ENCODE data around the gene MUS81. TPM values are rescaled to one million over a fixed set of nuclear protein-coding genes. Genes with fewer than 3 reads are reported as not detected.

MUS81 gene
- total and polyA plus RNA-seq, 2 of the 4 experiments (the other 2 are of a cell fraction): 23.7 to 47.9 TPM

DNA sequence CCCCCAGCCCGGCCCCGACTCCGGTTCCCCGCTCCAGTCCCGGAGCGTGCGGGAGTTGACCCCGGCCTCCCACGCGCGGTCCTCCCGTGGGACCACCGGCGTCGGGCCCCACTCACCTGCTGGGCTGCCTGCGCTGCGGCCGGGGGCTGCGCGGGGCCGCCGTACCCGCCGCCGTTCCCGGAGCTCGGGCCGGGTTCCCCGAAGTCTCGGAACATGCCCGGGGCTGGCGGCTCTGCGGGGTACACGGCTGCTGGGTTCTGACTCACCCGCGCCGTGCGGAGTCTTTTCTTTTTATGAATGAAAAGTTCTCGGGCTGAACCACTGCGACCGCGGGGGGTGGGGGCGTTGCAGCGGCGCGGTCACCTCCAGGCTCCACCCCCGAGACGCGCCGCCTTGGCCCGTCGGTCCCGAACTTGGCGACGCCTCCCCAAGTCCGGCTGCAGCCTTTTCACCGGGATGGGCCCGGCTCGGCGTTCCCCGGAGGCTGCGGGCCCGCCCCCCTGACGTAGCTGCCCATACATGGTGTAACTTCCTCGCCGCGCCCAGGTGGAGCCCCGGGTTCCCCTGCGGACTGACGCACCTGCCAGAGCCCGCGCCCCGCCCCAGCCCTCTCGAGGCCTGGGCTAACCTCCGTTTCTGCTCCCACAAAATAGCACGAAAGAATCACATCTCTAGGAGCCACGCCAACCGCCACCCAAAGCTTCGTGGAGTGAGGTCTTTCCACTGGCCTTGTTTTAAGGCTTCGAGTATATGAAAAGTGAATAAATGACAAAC, 40.1 kb downstream of the MUS81 start, which contains the start of gene FOSL1 (continued):
- peak; percentile 40; the same call in 1 of the 2 replicates for TF ChIP-seq CEBPB (IDR thresholded peaks at IDR 0.05; ENCODE audit: low read depth, low read length)
- TF ChIP-seq RAD21 (IDR thresholded peaks at IDR 0.05; ENCODE audit: low read length): 0 out of 2 replicates have a peak, but pooled peaks have one; percentile 1

DNA sequence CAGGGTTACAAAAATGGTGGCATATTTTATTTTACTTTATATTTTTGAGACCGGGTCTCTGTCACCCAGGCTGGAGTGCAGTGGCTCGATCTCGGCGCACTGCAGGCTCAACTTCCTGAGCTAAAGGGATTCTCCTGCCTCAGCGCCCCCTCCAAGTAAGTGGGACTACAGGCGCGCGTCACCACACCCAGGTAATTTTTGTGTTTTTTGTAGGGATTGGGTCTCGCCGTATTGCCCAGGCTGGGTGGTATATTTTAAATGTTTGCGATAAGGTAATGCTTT, 40.6 kb downstream of the MUS81 start:
- BruUV-seq (replicated peaks): no TSS peak
- no peak overlapping the region for H3K18ac ChIP-seq (ENCODE audit: low read depth, low read length)
- peak overlapping the region; percentile 48 for H3K27ac ChIP-seq (ENCODE audit: insufficient read depth, low read length)
- no peak overlapping the region for H3K23ac ChIP-seq (ENCODE audit: low read depth, low read length)
- no peak overlapping the region for H3K56ac ChIP-seq (ENCODE audit: extremely low read depth, insufficient read depth, low read length)
- in situ Hi-C loops (cut with MboI; ENCODE audit: low sequenced_read_pairs) (no loop called here), dilution Hi-C loops (cut with HindIII; ENCODE audit: low sequenced_read_pairs, unreplicated experiment) (no loop called here), intact Hi-C loops (cut with micrococcal nuclease) (loop anchor here (2.0 kb wide), 1 partner anchor 14 kb away; no protein-coding TSS in a partner anchor)
- peaks cover 33% of the 10 kb centered on the region for H3K4me1 ChIP-seq (ENCODE audit: control insufficient read depth, insufficient read depth, low read length)
- H3K9me1 ChIP-seq (ENCODE audit: insufficient read depth, low read length): peaks cover 19% of the 10 kb centered on the region
- no peak for DNase-seq
- peak overlapping the region; percentile 27 for H2BK5ac ChIP-seq (ENCODE audit: low read depth, low read length, poor library complexity, severe bottlenecking)
- no peak overlapping the region for H3K14ac ChIP-seq (replicated peaks; ENCODE audit: low read depth, low read length)
- H2BK15ac ChIP-seq (ENCODE audit: low read depth, low read length): peak overlapping the region; percentile 99; the same call in 2 of the 3 replicates
- H3K9ac ChIP-seq (ENCODE audit: low read depth, low read length): no peak overlapping the region
- peak overlapping the region; percentile 99 for H2AK5ac ChIP-seq (ENCODE audit: low read depth, low read length)
- H4K8ac ChIP-seq (ENCODE audit: low read depth in 2 of 2, low read length in 2 of 2): peak overlapping the region in 1 of 2 experiments; percentile 74; a peak in 2 of 4 replicates
- no CpG with 5 or more reads among the region's 11 CpGs for WGBS, 2 experiments (ENCODE audit: extremely low coverage in 2 of 2, insufficient read length in 1 of 2)
- H2AK9ac ChIP-seq (replicated peaks; ENCODE audit: low read depth, low read length, poor library complexity): peak overlapping the region; percentile 51
- no peak overlapping the region; the same call in 1 of the 2 replicates for H3K4me2 ChIP-seq (ENCODE audit: low read depth, low read length)
- no peak overlapping the region for H3K4me3 ChIP-seq (ENCODE audit: insufficient read depth, low read depth, low read length)
- peaks cover 28 to 45% of the 10 kb centered on the region in 2 experiments for H3K79me1 ChIP-seq (ENCODE audit: low read depth in 1 of 2, low read length in 2 of 2)
- H4K20me1 ChIP-seq (ENCODE audit: insufficient read depth, low read length): peaks cover 38% of the 10 kb centered on the region
- H3K4ac ChIP-seq (ENCODE audit: low read depth, low read length): peak overlapping the region; percentile 55
- peaks cover 15% of the 10 kb centered on the region for H3K36me3 ChIP-seq (ENCODE audit: control insufficient read depth, insufficient read depth, low read length)
- no peak overlapping the region for H2AFZ ChIP-seq (replicated peaks; ENCODE audit: low read length, poor library complexity)
- peak overlapping the region; percentile 11; the same call in 1 of the 2 replicates for H2BK20ac ChIP-seq (ENCODE audit: low read depth, low read length)
- CTCF ChIA-PET: no interaction called here
- peak overlapping the region; percentile 77 for H2BK120ac ChIP-seq (ENCODE audit: low read depth, low read length)
- no peak for ATAC-seq (ENCODE audit: low read depth)
- no peaks in the 10 kb centered on the region for H3K9me3 ChIP-seq (ENCODE audit: control insufficient read depth, insufficient read depth, low read length)
- H4K5ac ChIP-seq (ENCODE audit: low read depth, low read length): no peak overlapping the region
- H3K27me3 ChIP-seq (ENCODE audit: control insufficient read depth, insufficient read depth, low read length): no peaks in the 10 kb centered on the region
- POLR2A ChIA-PET (ENCODE audit: unreplicated experiment): interaction anchor here (0.6 to 2.9 kb wide), 7 partner anchors 8 to 34 kb away, joined by 3 to 17 read pairs (median 3); partner anchors contain the start of gene FIBP
- H4K91ac ChIP-seq (ENCODE audit: insufficient read depth, low read depth, low read length): no peak overlapping the region; the same call in 1 of the 2 replicates
- TF ChIP-seq MAZ (IDR thresholded peaks at IDR 0.05; ENCODE audit: borderline replicate concordance, low read depth, low read length) (no peak), RAD21 (IDR thresholded peaks at IDR 0.05; ENCODE audit: low read length) (no peak), RFX5 (IDR thresholded peaks at IDR 0.05; ENCODE audit: low read depth, low read length) (no peak), POLR2A (IDR thresholded peaks at IDR 0.05; ENCODE audit: low read depth, low read length) (no peak), SMC3 (IDR thresholded peaks at IDR 0.05; ENCODE audit: low read depth, low read length) (no peak), MAFK (IDR thresholded peaks at IDR 0.05; ENCODE audit: low read depth, low read length) (no peak), CEBPB (IDR thresholded peaks at IDR 0.05; ENCODE audit: low read depth, low read length) (no peak), BHLHE40 (IDR thresholded peaks at IDR 0.05; ENCODE audit: low read depth, low read length) (no peak), RCOR1 (IDR thresholded peaks at IDR 0.05; ENCODE audit: insufficient replicate concordance, low read length) (no peak), USF2 (IDR thresholded peaks at IDR 0.05; ENCODE audit: low read depth, low read length) (no peak)
- TF ChIP-seq, protein P1, sequence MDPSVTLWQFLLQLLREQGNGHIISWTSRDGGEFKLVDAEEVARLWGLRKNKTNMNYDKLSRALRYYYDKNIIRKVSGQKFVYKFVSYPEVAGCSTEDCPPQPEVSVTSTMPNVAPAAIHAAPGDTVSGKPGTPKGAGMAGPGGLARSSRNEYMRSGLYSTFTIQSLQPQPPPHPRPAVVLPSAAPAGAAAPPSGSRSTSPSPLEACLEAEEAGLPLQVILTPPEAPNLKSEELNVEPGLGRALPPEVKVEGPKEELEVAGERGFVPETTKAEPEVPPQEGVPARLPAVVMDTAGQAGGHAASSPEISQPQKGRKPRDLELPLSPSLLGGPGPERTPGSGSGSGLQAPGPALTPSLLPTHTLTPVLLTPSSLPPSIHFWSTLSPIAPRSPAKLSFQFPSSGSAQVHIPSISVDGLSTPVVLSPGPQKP (IDR thresholded peaks at IDR 0.05; ENCODE audit: borderline replicate concordance, low read depth, low read length): no peak
- TF ChIP-seq, protein P2, sequence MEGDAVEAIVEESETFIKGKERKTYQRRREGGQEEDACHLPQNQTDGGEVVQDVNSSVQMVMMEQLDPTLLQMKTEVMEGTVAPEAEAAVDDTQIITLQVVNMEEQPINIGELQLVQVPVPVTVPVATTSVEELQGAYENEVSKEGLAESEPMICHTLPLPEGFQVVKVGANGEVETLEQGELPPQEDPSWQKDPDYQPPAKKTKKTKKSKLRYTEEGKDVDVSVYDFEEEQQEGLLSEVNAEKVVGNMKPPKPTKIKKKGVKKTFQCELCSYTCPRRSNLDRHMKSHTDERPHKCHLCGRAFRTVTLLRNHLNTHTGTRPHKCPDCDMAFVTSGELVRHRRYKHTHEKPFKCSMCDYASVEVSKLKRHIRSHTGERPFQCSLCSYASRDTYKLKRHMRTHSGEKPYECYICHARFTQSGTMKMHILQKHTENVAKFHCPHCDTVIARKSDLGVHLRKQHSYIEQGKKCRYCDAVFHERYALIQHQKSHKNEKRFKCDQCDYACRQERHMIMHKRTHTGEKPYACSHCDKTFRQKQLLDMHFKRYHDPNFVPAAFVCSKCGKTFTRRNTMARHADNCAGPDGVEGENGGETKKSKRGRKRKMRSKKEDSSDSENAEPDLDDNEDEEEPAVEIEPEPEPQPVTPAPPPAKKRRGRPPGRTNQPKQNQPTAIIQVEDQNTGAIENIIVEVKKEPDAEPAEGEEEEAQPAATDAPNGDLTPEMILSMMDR (conservative IDR thresholded peaks at IDR 0.05; ENCODE audit: low read depth, low read length): no peak

Measured in IMR-90 (cell line).